T1000 (cell line): ENCODE measurements around the gene ANP32E.
"Not testable (repeated sequence)": the region's sequence is repeated elsewhere in the genome, so short reads cannot be mapped to it uniquely, and the experiment has no call there.

Experiments used
- DNase-seq: peaks from one replicate; lab custom pipeline; 2025; ENCODE audit warnings: mixed read lengths; lab: John Stamatoyannopoulos, UW

Gene ANP32E

DNA sequence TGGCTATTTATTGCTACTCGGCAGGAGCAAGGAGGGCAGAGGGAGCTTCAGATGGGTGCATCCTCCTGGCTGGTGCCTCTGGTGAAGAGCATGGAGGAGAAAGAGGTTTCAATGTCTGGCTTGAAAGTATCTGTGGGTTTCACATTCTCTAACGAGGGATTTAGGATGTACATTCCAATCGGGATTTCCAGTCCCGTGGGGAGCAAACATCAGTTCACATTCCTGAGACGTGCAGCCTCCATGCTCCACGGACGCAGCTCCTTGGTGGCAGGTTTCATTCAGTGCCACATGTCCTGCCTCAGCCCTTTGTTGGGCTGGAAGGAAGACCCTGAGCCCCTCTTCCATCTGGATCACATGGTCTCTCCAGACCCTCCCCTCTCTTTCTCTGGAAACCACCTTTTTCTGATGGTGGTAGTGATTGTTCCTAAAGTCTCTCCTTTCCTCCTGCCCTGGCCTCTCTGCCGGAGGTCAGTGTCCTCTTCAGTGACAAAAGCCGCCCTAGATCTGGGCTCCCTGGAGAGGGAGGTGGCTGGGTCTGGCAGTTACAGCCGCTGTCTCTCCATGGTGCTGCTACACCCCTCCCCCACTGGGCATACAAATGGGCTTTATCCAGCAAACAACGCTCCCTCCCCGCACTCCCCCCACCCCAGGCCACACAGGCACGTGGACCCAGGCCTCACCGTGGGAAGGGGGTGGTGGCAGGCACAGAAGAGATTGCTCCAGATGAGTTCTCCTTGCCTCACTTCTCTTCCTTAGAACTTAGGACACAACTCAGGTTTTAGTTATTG lies 20.8 kb upstream of the ANP32E start:
- DNase-seq = no peak

DNA sequence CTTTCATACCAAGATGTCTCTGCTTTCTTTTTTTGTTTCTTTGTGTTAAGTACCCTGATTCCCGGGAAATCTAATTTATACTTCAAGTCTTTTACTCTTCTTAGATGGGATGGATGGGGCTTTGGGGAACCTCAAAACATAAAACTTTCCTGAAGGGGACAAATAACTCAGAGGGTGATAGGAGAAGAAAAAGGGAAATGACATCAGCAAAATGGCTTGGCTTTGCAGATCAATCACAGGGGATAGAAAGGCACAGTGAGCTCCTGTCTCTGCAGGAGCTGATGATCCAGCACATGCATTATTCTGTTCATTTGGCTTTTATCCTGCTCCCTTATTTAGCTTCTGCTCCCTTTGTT lies 20.3 kb upstream of the ANP32E start:
- no peak for DNase-seq

DNA sequence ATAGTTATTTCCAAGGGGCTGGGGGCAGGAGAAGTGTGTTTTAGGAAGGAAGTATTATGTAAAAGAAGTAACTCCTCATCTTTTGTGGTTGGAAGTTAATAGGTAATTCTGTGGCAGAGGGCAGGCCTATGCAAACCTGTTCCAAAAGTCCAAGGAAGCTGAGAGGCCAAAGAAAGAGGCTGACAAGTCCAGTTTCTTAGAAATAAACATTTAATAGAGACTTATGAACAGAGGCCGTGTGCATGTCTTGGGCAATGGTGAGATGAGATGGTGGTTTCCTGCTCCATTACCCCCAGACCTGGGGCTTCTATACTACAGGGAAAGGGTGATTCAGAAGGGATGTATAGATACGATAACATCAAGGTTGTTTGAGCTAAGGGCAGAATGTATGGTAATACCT lies 14.0 kb upstream of the ANP32E start:
- no peak for DNase-seq

DNA sequence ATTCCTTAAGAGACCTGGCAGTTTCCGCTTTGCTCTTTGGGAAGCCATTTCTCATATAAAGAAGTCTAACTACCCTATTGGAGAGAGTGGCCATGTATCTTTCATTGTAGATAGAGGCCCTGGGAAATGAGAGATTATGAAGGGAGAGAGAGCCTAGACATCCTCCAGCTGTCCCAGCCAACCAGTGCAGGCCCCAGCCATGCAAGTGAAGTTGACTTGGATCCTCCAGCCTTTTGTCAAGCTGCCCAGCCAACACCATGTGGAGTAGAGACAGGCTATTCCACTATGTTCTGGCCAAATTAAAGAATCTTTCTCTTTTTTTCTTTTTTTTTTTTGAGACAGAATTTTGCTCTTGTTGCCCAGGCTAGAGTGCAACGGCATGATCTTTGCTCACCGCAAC lies 7.1 kb upstream of the ANP32E start:
- no peak for DNase-seq

DNA sequence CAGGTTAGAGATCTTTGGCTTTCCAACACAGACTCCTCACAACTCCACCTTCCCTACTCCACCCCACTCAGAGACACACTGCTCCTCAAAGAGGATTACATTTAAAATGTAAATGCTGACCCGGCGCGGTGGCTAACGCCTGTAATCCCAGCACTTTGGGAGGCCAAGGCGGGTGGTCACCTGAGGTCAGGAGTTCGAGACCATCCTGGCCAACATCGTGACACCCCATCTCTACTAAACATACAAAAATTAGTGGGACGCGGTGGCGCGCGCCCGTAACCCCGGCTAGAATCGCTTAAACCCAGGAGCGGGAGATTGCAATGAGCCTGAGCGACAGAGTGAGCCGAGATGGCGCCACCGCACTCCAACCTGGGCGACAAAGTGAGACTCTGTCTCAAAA lies 1.8 kb upstream of the ANP32E start:
- no peak for DNase-seq

DNA sequence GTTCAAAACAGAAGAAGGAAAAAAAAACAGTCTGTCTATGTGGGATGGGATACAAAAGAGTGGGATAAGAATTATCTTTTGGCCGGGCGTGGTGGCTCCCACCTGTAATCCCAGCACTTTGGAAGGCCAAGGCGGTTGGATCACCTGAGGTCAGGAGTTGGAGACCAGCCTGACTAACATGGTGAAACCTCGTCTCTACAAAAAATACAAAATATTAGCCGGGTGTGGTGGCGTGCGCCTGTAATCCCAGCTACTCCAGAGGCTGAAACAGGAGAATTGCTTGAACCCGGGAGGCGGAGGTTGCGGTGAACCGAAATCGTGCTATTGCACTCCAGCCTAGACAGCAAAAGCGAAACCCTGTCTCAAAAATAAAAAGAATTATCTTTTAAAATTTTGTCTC lies 1.3 kb upstream of the ANP32E start:
- not testable (repeated sequence) for DNase-seq

DNA sequence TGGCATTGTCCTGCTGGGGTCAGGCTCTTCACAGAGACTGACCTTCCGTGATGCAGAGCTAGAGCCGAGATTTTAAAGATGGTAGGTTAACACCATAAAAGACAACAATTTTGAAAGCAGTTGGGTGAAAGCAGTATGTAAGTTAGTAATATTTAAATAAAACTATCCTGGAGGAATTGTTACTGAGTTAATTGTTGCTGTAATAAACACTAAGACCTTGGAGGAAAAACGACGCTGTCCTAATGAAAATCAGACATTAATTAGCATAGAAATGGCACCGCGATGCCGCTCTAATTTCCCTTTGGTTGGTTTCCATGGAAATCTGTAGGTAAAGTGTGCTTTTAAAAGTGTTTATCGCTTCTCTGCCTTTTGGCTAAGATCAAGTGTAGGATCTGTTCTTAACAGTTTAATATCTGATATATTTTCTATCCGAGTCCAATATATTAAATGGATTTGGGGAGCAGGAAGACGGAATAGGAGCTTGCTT lies 745 bp upstream of the ANP32E start:
- no peak for DNase-seq

DNA sequence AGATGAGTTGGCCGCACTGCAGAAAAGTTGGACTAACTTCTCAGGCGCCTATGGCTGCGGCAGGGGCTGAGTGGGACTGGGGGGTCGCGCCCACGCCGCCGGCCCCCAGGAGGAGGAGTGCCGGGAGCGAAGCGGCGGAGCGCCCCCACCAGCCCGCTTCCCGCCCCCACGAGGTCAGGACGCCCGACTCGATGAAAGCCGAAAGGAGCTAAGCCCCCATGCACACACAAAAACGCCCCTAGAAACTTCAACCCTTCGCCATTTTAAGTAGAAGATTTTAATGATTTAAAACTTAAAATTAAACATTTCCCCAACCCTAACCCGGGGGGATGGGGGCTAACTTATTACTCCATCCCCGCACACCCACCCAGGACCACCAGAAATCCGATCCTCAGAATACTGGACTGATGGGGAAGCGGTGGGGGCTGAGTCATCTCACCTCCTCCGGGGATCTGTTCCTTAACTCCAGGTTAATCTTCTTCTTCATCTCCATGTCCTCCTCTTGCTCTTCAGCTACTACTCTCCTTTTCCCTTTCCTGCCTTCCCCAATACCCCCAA lies 539 bp downstream of the ANP32E start:
- no peak for DNase-seq

DNA sequence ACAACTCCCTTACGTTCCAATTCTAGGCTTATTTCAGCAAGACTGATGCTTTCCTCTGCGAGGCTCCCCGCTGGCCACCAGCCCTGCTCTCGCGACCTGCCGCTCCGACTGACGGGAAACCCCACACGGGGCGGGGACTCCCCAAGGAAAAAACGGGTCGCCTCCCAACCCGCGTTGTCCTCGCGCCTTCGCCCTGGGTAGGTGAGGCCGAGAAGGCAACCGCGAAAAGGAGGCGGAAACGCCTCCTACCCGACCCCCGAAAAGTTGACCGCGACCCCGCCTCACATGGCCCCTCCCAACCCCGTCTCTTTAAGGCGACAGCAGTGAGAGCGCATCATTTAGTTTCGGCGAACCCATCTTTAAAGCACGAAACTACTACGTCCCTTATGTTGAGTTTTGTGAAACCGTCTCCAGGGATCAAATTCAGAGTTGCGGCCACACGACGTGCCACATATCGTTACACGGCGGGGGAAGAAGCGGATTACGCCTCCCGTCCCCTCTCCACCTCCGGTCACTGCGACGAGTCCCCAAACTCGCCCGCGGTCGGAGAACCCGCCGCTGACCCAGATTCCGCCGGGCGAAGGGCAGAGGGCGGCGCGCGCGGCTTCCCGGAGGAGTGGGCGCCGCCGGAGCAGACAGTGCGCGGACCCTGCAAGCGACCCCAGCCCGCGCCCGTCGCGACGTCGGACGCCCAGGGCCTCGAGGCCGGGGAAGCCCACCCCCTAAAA lies 1.2 kb downstream of the ANP32E start:
- DNase-seq = peak; percentile 55

DNA sequence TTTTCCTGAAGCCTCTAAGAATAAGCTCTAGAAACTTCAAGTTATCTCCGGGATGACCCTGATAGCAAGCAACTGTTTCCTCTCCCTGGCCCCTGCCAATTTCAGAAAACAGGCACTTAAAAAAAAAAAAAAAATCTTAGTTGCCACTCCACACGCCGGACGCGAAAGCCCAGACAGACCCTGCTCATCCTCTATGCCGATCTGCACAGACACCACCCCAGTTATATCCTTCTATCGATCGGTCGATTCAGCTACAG lies 1.7 kb downstream of the ANP32E start:
- no peak for DNase-seq

DNA sequence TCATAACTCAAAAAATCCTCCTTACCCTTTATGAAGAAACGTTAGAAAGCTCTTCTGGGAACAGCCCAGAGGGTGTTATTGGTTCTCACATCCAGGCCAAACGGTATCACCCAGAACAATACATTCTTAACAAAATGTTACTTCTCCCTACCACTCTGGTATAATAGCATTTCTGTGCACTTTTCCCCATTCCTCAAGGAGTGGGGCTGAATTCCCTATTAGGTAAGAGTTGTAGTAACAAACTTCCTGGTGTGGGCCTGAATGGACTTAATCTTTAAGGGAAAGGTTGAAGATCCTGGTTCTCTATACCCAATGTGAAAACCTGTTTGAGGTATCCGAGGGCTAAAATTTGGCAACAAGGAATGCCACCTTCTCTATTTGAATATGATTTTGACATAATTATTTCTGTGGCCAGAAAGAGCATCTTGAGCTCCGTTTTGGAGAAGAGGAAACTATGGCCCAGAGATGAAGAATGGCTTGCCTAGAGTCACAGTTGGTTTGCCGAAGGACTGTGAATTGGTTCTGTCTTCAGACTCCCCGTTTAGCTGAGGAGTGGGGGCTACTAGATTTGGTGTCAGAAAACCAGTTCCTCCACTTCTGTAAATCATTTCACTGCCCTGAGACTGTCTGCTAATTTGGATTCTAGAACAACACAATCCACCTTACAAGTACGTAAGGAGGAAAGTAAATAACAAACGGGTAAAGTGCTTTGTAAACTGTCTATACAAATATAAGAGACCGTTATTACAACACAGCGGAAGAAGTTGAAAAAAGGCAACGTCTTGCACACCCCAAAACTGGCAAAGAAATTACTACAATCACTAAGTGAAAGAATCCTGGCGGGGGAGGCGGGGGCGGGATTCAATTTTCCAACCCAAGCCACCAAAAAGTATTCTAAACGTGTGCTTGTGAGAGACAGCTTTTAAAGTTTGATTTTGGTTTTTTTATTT lies 2.3 kb downstream of the ANP32E start:
- DNase-seq = no peak

DNA sequence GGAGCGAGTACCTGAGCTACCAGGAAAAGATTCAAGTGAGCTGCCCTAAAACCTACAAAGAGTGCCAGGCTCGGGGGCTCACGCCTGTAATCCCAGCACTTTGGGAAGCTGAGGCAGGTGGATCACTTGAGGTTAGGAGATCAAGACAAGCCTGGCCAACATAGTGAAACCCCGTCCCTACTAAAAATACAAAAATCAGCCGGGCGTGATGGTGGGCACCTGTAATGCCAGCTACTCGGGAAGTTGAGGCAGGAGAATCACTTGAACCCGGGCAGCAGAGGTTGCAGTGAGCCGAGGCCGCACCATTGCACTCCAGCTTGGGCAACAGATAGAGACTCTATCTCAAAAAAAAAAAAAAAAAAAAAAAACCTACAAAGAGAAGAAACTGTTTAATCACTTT lies 3.0 kb downstream of the ANP32E start:
- not testable (repeated sequence) for DNase-seq

DNA sequence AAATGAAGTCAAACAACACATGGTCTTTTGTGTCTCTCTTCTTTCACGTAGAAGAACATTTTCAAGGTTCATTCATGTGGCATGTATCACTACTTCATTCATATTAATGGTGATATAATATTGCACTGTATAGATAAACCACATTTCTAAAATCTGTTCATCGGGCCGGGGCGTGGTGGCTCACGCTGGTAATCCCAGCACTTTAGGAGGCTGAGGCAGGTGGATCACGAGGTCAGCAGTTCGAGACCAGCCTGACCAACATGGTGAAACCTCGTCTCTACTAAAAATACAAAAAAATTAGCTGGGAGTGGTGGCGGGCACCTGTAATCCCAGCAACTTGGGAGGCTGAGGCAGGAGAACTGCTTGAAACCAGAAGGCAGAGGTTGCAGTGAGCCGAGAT lies 7.7 kb downstream of the ANP32E start:
- DNase-seq = not testable (repeated sequence)

DNA sequence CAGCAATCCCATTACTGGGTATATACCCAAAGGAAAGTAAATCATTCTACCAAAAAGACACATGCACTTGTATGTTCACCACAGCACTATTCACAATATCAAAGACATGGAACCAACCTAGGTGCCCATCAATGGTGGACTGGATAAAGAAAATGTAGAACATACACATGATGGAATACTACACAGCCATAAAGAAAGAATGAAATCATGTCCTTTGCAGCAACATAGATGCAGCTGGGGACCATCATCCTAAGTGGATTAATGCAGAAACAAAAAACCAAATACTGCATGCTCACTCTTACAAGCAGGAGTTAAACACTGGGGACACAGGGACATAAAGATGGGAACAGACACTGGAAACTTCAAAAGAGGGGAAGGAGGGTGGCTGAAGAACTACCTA lies 8.7 kb downstream of the ANP32E start:
- no peak for DNase-seq

DNA sequence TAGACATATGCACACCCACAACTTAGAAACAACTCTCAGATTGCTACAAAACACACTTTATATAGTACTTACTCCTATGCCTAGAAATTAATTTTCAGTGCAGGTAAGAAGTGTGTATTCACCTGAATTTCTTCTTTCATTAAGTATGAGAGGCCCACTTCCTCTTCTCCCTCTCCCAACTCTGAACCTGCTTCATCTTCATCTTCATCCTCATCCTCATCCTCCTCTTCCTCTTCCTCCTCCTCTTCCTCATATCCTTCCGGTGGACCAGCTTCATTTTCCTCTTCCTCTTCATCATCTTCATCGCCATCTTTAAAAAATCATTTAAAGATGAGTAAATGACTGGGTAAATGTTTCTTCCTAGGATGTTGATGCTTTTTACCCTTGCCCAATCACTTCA lies 9.4 kb downstream of the ANP32E start:
- DNase-seq = no peak

DNA sequence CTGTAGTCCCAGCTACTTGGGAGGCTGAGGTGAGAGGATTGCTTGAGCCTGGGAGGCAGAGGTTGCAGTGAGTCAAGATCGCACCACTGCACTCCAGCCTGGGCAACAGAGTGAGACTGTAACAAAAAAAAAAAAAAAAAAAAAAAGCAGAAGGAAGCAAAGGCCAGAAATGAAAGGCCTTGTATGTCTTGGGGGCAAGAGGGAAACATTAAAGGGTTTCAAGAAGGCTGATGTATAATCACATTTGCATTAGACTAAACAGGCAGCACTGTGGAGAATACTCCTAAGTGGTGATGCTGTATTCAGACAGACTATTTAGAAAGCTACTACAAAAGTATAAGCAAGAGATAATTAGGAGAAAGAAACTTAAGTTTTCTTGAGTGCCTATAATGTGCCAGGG lies 10.4 kb downstream of the ANP32E start:
- DNase-seq = no peak

DNA sequence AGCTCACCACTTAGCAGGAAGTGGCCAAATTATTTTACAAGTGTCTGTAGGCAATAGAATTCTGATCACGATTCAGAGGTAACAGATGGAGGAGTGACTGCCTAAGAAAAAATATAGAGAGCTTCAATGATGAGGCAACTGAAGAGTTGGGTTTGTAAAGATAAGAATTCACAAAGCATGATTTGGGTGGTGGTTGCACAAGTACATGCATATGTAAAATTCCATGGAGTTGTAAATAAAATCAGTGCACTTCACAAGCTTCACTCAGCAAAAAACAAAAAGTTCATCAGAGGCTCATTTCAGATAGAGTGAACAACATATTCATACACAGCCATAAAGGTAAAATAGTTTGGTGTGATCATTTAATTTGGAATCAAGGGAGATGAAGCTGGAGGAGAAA lies 10.9 kb downstream of the ANP32E start:
- DNase-seq = no peak

DNA sequence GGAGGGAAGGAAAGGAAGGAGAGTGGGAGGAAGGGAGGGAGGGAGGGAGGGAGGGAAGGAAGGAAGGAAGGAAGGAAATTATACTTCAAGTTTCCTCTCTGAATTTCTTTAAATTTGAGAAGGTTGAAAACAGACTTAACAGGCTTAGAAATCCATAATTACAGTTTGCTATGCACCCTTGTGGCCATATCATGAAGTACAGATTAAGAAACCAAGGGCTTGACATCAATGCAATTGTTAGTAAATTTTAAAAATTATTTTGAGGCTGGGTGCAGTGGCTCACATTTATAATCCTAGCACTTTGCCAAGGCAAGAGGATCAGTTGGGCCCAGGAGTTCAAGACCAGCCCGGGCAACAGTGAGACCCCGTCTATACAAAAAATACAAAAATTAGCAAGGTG lies 14.4 kb downstream of the ANP32E start:
- no peak for DNase-seq

DNA sequence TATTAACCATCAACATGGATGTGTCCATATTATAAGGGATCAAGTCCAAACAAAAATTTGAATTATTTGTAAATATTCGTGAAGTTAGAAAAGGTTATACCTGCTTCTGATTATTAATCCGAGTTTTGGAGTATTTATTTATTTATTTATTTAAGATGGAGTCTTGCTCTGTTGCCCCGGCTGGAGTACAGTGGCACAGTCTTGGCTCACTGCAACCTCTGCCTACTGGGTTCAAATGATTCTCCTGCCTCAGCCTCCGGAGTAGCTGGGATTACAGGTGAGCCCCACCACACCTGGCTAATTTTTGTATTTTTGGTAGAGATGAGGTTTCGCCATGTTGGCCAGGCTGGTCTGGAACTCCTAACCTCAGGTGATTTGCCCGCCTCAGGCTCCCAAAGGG lies 20.1 kb downstream of the ANP32E start:
- not testable (repeated sequence) for DNase-seq

DNA sequence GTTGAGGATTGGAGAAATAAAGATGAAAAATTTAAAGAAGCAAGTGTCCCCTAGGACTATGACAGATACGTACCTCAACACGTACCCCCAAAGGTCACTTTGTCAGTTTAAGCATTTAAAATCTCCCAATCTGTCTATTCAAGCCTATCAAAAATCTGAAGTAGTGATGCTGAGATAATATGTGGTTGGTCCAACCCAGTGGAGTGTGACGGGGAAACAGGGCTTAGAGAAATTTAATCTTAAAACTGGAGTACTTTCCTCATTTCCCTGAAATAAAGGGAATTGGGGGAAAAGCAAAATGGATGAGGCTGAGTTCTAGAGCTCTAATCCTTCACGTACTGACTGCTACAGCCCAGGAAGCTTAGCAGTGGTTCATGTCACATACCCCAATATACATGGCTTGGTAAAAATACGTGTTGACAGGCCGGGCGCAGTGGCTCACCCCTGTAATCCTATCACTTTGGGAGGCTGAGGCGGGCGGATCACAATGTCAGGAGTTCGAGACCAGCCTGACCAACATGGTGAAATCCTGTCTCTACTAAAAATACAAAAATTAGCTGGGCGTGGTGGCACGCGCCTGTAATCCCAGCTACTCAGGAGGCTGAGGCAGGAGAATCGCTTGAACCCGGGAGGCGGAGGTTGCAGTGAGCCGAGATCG lies 21.7 kb downstream of the ANP32E start:
- DNase-seq = not testable (repeated sequence)

DNA sequence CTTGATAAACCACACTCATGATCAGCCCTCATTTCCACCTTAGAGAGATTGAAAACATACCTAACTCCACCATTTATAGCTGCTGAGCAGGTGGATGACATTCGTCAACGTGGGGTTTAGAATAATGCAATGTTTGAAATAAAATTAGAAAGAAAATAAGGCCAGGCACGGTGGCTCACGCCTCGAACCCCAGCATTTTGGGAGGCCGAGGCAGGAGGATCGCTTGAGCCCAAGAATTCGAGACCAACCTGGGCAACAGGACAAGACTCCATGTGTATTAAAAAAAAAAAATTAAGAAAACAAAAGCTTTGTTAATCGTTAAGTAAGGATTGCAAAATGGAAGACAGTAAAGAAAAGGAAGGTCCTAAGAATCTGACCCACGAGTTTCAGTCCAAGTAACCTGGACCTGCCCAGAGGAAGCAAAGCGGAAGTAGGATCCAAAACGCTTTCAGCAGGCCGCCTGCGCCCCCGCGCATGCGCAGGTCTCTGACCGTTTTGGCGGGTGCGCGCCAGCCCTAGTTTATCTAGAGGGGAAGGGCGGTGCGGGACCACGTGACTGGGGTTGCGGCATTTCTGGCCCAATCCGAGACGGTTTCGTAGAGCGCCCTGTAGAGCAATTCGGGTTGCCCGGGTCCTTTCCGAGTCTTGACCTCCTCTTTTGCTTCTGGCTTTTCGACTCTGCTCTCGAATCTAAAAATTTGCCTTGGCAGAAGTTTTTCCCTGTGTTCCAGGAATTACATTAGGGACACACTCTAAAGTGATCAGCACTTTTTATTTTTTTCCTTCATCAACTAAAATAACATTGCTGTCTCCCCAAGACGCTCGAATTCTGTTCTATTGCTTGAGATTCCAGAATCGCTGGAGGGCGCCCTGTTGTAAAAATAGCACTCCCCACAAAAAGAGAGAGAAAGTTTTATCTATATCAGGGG lies 22.5 kb downstream of the ANP32E start:
- peak; percentile 81 for DNase-seq
